Smooth muscle cell (in vitro differentiated cells): Measurements from ENCODE around the gene PPCS. TPM values are rescaled to one million over a fixed set of nuclear protein-coding genes. Genes with fewer than 3 reads are reported as not detected.
"Not testable (repeated sequence)": the region's sequence is repeated elsewhere in the genome, so short reads cannot be mapped to it uniquely, and the experiment has no call there.

ENCODE experiments used
- DNase-seq: peaks from one replicate; lab custom pipeline; 2025; ENCODE audit not compliant: unreplicated experiment; lab: John Stamatoyannopoulos, UW
- H2AFZ ChIP-seq: fragments of 200-600 bp; sonication (generic); 2 replicates; pipeline ENCODE4 v1.6.0; 2016; ENCODE audit warnings: antibody characterized with exemption, low read depth, mild to moderate bottlenecking
- H3F3A ChIP-seq: fragments of 200-600 bp; sonication (generic); 2 replicates; pipeline ENCODE4 v1.6.0; 2017; ENCODE audit warnings: antibody characterized with exemption, low read depth
- H3K27ac ChIP-seq: fragments of 200-600 bp; sonication (generic); 2 replicates; pipeline ENCODE4 v1.5.1; 2016; ENCODE audit warnings: low read depth, mild to moderate bottlenecking
- H3K27me3 ChIP-seq: fragments of 200-600 bp; sonication (generic); 2 replicates; pipeline ENCODE4 v1.6.1; 2016; ENCODE audit warnings: low read depth, mild to moderate bottlenecking
- H3K36me3 ChIP-seq: fragments of 200-600 bp; sonication (generic); 2 replicates; pipeline ENCODE4 v1.5.1; 2016; ENCODE audit warnings: low read depth
- H3K4me1 ChIP-seq: fragments of 200-600 bp; sonication (generic); 2 replicates; pipeline ENCODE4 v1.5.1; 2016; ENCODE audit warnings: low read depth
- H3K4me2 ChIP-seq: fragments of 200-600 bp; sonication (generic); 2 replicates; pipeline ENCODE4 v1.6.0; 2016; ENCODE audit warnings: mild to moderate bottlenecking
- H3K4me3 ChIP-seq: fragments of 200-600 bp; sonication (generic); 2 replicates; pipeline ENCODE4 v1.5.1; 2016; ENCODE audit warnings: mild to moderate bottlenecking
- H3K79me2 ChIP-seq: fragments of 200-600 bp; sonication (generic); 2 replicates; pipeline ENCODE4 v1.6.0; 2016; ENCODE audit warnings: low read depth, mild to moderate bottlenecking
- H3K9ac ChIP-seq: fragments of 200-600 bp; sonication (generic); 2 replicates; pipeline ENCODE4 v1.6.0; 2016; ENCODE audit warnings: low read depth
- H3K9me3 ChIP-seq: fragments of 200-600 bp; sonication (generic); replicated peaks from 2 replicates; pipeline ENCODE4 v1.5.1; 2016; ENCODE audit warnings: low read depth
- H4K20me1 ChIP-seq: fragments of 200-600 bp; sonication (generic); 2 replicates; pipeline ENCODE4 v1.6.0; 2016; ENCODE audit warnings: low read depth
- CTCF ChIP-seq: fragments of 200-600 bp; sonication (generic); IDR thresholded peaks from 2 replicates; pipeline ENCODE4 v1.5.1; 2017; ENCODE audit warnings: borderline replicate concordance, mild to moderate bottlenecking, antibody characterized with exemption; ENCODE audit not compliant: insufficient read depth, poor library complexity, severe bottlenecking
- WGBS: methylation state at CpG from one replicate; pipeline ENCODE4 v1.1.7; 2016; ENCODE audit warnings: low lambda C conversion rate; 5-methylcytosine and 5-hydroxymethylcytosine counted together
- polyA plus RNA-seq: library from polyadenylated mRNA; unstranded; fragments of >200 nt; fragmentation: Nextera tagmentation; extraction: Ambion mirVana; gene quantifications from 2 replicates; pipeline ENCODE4 v1.2.1, GENCODE V29; 2016
- total RNA-seq: library from RNA; depleted of rRNA; stranded (reverse); fragments of >200 nt; gene quantifications from 2 replicates; pipeline ENCODE4 v1.2.3, GENCODE V29; 2014

The PPCS gene
- total and polyA plus RNA-seq, 2 experiments from 2014 or later = 42.6 to 73.3 TPM

GRCh38 chr1:42476605-42477004 is 20.3 kb downstream of the PPCS start:
- Histone ChIP-seq H3K4me1 (no peaks in the 10 kb centered on the region), H3K36me3 (peaks cover 6% of the 10 kb centered on the region), H3K27me3 (no peaks in the 10 kb centered on the region), H3F3A (no peaks in the 10 kb centered on the region), H3K9me3 (no peaks in the 10 kb centered on the region), H3K4me2 (no peak overlapping the region), H3K4me3 (no peak overlapping the region), H3K9ac (no peak overlapping the region), H2AFZ (no peak overlapping the region), H3K79me2 (no peaks in the 10 kb centered on the region), H3K27ac (no peak overlapping the region), H4K20me1 (no peaks in the 10 kb centered on the region)
- DNase-seq = no peak
- WGBS = 95% methylated on average over 4 of the region's 4 CpGs
- TF ChIP-seq CTCF = no peak

- not testable (repeated sequence) for H3K4me3 ChIP-seq, H3K9me3 ChIP-seq, H4K20me1 ChIP-seq, H2AFZ ChIP-seq, H3K27ac ChIP-seq, H3K4me1 ChIP-seq, H3F3A ChIP-seq, H3K27me3 ChIP-seq, DNase-seq, H3K36me3 ChIP-seq, H3K9ac ChIP-seq, H3K79me2 ChIP-seq, H3K4me2 ChIP-seq
- 87% methylated on average over 4 of the region's 4 CpGs for WGBS
Measured at GRCh38 chr1:42477354-42477753, 21.0 kb downstream of the PPCS start.

GRCh38 chr1:42477775-42478174 is 21.4 kb downstream of the PPCS start:
- Histone ChIP-seq H3K9me3 (no peaks in the 10 kb centered on the region), H3K4me3 (no peak overlapping the region), H3K79me2 (no peaks in the 10 kb centered on the region), H3K4me1 (no peaks in the 10 kb centered on the region), H3K36me3 (peaks cover 6% of the 10 kb centered on the region), H3K4me2 (no peak overlapping the region), H4K20me1 (no peaks in the 10 kb centered on the region), H3K9ac (no peak overlapping the region), H2AFZ (no peak overlapping the region), H3K27me3 (no peaks in the 10 kb centered on the region), H3K27ac (no peak overlapping the region), H3F3A (no peaks in the 10 kb centered on the region)
- no peak for DNase-seq
- 89% methylated on average over 3 of the region's 3 CpGs for WGBS
- no peak for TF ChIP-seq CTCF

GRCh38 chr1:42479621-42480020 is 23.3 kb downstream of the PPCS start:
- DNase-seq = no peak
- no peak for TF ChIP-seq CTCF
- Histone ChIP-seq H3K27me3 (no peaks in the 10 kb centered on the region), H3K4me3 (no peak overlapping the region), H4K20me1 (no peaks in the 10 kb centered on the region), H3K9me3 (no peaks in the 10 kb centered on the region), H3K4me2 (no peak overlapping the region), H3K79me2 (no peaks in the 10 kb centered on the region), H3K9ac (no peak overlapping the region), H3F3A (peaks cover 3% of the 10 kb centered on the region), H3K4me1 (peaks cover 7% of the 10 kb centered on the region), H3K27ac (no peak overlapping the region), H2AFZ (no peak overlapping the region), H3K36me3 (peaks cover 6% of the 10 kb centered on the region)
- WGBS = 73% methylated on average over 4 of the region's 4 CpGs
